ENCODE results near the gene KMT2C.
"Not testable (repeated sequence)": the region's sequence is repeated elsewhere in the genome, so short reads cannot be mapped to it uniquely, and the experiment has no call there.

DNA sequence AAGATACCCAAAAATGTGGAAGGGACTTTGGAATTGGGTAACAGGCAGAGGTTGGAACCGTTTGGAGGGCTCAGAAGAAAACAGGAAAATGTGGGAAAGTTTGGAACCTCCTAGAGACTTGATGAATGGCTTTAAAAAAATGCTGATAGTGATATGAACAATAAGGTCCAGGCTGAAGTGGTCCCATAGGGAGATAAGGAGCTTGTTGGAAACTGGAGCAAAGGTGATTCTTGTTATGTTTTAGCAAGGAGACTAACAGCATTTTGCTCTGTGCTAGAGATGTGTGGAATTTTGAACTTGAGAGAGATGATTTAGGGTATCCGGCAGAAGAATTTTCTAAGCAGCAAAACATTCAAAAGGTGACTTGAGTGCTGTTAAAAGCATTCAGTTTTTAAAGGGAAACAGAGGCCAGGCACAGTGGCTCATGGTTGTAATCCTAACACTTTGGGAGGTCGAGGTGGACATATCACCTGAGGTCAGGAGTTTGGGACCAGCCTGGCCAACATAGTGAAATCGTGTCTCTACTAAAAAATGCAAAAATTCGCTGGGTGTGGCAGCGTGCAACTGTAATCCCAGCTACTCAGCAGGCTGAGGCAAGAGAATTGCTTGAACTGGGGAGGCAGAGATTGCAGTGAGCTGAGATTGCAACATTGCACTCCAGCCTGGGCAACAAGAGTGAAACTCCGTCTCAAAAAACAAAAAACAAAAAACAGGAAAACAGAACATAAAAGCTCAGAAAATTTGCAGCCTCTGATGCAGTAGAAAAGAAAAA lies 34.6 kb upstream of the KMT2C start:
- TF ChIP-seq, protein P1, sequence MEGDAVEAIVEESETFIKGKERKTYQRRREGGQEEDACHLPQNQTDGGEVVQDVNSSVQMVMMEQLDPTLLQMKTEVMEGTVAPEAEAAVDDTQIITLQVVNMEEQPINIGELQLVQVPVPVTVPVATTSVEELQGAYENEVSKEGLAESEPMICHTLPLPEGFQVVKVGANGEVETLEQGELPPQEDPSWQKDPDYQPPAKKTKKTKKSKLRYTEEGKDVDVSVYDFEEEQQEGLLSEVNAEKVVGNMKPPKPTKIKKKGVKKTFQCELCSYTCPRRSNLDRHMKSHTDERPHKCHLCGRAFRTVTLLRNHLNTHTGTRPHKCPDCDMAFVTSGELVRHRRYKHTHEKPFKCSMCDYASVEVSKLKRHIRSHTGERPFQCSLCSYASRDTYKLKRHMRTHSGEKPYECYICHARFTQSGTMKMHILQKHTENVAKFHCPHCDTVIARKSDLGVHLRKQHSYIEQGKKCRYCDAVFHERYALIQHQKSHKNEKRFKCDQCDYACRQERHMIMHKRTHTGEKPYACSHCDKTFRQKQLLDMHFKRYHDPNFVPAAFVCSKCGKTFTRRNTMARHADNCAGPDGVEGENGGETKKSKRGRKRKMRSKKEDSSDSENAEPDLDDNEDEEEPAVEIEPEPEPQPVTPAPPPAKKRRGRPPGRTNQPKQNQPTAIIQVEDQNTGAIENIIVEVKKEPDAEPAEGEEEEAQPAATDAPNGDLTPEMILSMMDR (IDR thresholded peaks at IDR 0.05; ENCODE audit: low read depth, low read length): not testable (repeated sequence)
- TF ChIP-seq EZH2phosphoT487 (IDR thresholded peaks at IDR 0.05; ENCODE audit: low read depth): not testable (repeated sequence)

All from OCI-LY3 (cell line).